Measurements from ENCODE around the gene PIEZO2.

Gene PIEZO2

DNA sequence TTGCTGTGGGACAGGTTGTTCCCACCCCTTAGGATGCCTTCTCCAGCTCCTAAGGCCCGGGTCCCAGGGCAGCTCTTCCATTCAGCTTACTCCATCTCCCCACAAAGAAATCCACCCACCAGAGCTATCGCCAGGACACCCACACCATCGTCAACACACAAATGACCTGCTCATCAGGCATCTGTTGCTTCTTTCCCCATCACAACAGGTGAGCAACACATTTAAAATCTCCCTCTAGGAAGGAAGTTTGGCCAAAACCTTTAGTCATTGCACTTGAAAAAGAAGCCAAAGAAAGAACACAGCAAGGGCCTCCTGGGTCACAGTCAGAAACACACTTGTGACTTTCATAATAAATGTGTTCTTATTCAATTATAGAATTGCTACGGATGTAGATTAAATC is 289.0 kb downstream of the PIEZO2 start:
- DNase-seq (ENCODE audit: low spot score): no peak
- TF ChIP-seq, protein P1, sequence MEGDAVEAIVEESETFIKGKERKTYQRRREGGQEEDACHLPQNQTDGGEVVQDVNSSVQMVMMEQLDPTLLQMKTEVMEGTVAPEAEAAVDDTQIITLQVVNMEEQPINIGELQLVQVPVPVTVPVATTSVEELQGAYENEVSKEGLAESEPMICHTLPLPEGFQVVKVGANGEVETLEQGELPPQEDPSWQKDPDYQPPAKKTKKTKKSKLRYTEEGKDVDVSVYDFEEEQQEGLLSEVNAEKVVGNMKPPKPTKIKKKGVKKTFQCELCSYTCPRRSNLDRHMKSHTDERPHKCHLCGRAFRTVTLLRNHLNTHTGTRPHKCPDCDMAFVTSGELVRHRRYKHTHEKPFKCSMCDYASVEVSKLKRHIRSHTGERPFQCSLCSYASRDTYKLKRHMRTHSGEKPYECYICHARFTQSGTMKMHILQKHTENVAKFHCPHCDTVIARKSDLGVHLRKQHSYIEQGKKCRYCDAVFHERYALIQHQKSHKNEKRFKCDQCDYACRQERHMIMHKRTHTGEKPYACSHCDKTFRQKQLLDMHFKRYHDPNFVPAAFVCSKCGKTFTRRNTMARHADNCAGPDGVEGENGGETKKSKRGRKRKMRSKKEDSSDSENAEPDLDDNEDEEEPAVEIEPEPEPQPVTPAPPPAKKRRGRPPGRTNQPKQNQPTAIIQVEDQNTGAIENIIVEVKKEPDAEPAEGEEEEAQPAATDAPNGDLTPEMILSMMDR (IDR thresholded peaks at IDR 0.05; ENCODE audit: extremely low read depth, insufficient read depth, missing control alignments): no peak
- in situ Hi-C loops (cut with MboI; ENCODE audit: low pct_unique_long_range_greater_than_20kb, low sequenced_read_pairs, unreplicated experiment): no loop called here

DNA sequence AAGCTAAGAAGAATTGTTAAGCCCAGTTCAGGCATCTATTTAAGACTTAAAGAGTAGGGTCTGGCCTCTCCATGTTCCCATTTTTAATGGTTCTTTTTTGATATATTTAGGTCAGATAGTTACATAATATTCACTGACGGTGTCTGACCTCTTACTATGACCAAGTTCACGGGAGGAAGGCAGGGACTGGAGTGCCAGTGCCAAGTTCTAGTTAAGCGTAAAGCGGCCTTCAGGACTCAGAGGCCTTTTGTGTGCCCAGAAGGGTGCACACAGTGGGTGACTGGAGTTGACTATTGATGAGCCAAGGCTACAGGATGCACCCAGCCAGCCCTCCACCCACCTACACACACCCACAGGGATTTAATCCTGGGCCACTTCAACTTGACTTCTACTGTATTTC is 290.9 kb downstream of the PIEZO2 start:
- TF ChIP-seq, protein P1 (IDR thresholded peaks at IDR 0.05; ENCODE audit: extremely low read depth, insufficient read depth, missing control alignments): no peak
- no peak for DNase-seq (ENCODE audit: low spot score)
- in situ Hi-C loops (cut with MboI; ENCODE audit: low pct_unique_long_range_greater_than_20kb, low sequenced_read_pairs, unreplicated experiment): loop anchor here (10.0 kb wide), 1 partner anchor 186 kb away; no protein-coding TSS in a partner anchor

DNA sequence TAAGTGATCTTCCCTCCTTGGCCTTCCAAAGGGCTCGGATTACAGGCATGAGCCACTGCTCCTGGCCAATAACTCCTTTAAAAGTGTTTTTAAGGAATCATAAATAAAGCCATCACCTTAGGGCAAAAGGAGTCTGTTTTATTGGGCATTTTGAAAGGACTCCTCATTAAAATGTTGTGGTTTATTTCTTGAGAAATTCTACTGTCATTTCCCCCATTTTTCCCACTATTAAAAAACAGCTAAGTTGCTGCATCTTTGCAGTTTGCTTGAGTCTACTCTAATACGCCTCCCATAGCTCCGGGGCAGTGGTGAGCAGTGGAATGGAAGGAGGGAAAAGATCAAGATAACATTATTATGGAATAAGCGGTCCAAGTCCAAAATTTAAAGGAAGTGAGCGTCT is 293.2 kb downstream of the PIEZO2 start:
- TF ChIP-seq, protein P1 (IDR thresholded peaks at IDR 0.05; ENCODE audit: extremely low read depth, insufficient read depth, missing control alignments): no peak
- DNase-seq (ENCODE audit: low spot score): no peak
- in situ Hi-C loops (cut with MboI; ENCODE audit: low pct_unique_long_range_greater_than_20kb, low sequenced_read_pairs, unreplicated experiment): loop anchor here (10.0 kb wide), 1 partner anchor 189 kb away; no protein-coding TSS in a partner anchor

DNA sequence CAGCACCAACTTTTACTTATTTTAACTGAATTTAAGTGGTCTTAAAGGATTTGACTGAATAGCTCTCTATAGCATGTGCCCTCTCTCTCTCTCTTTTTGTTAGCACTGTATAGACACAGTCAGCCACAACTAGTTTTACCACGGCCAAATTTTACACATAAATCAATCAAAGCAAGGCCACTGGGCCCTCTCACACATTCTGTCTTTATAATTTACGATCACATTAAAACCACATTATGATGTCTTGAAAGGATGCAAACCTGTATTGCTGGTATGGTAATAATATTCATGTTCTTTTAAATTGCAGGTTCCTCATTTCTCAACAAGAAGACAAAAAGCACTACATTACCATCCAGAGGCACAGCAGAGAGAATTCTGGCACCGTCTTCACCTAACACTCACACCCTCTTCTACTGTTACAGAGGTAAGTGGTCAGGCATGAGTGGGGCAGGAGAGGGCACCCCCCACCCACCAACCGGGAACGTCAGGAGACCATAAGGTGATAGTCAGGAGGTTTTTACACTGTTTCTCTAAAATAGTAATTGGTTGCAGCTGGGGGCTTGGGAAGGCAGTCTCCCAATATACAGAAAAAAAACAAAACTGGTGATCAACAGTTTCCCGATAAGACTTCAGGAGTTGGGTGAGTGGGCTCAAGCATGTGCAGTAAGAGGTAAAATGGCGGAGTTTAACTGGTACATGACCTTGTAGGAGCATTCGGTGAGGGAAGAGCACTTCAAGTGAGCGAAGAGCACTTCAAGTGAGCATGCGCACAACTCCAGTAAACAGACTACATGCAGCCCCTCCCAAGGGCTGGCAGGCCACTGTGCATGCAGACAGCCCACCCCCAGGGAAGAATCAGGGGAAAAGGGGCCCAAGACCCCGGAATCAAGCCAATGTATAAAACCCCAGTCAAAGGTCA is 296.7 kb downstream of the PIEZO2 start:
- TF ChIP-seq, protein P1 (IDR thresholded peaks at IDR 0.05; ENCODE audit: extremely low read depth, insufficient read depth, missing control alignments): no peak
- in situ Hi-C loops (cut with MboI; ENCODE audit: low pct_unique_long_range_greater_than_20kb, low sequenced_read_pairs, unreplicated experiment): loop anchor here (10.0 kb wide), 1 partner anchor 192 kb away; no protein-coding TSS in a partner anchor
- DNase-seq (ENCODE audit: low spot score): no peak

DNA sequence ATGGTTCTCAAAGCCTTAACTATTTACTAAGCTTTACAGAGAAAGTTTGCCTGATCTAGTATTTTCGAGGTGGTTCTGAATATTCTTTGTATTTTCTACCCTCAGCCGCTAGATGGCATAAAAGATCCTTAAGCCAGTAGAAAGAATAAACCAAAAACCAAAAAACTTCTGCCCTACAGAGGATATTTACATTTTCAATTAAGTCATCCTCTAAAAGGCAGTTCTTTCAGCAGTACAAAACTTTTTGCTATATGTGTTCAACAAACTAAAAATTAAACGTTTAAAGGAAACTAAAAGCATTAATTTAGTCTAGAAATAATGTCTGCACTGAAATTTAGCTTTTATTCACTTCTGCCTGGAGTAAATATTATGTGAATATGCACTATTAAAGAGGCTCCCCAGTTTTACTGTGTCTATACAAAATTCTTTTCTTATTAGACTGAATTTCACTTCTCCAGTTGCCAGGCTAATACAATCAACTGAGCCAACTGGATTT is 297.5 kb downstream of the PIEZO2 start:
- in situ Hi-C loops (cut with MboI; ENCODE audit: low pct_unique_long_range_greater_than_20kb, low sequenced_read_pairs, unreplicated experiment): loop anchor here (10.0 kb wide), 1 partner anchor 193 kb away; no protein-coding TSS in a partner anchor
- peak; percentile 54 for DNase-seq (ENCODE audit: low spot score)

DNA sequence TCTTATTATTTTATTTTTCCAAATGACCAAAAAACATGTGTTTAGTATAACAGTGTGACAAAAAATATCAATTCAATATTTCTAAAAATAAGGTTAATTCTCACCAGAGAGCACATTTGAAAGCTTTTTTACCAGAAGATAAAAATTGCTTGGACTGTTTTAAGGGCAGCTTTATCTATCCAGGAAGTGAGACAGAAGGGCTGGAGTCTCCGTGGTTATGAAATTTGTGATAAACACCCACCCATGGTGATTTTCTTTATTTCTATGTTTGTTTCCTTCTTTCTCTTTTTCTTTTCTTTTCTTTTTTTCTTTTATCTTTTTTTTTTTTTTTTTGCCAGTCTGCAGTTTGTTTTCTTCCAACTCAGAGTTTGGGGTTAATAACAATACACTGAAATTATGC is 298.5 kb downstream of the PIEZO2 start:
- no peak for DNase-seq (ENCODE audit: low spot score)
- TF ChIP-seq, protein P1 (IDR thresholded peaks at IDR 0.05; ENCODE audit: extremely low read depth, insufficient read depth, missing control alignments): no peak
- in situ Hi-C loops (cut with MboI; ENCODE audit: low pct_unique_long_range_greater_than_20kb, low sequenced_read_pairs, unreplicated experiment): loop anchor here (10.0 kb wide), 1 partner anchor 194 kb away; no protein-coding TSS in a partner anchor

More for the DNA sequence above, 297.5 kb downstream of the PIEZO2 start:
- TF ChIP-seq, protein P1 (IDR thresholded peaks at IDR 0.05; ENCODE audit: extremely low read depth, insufficient read depth, missing control alignments): peak; percentile 58

Data from GM13977 (cell line).